Nephron (organoid): ENCODE data around the gene MARVELD1.

Experiments used
- H3K27ac Mint-ChIP-seq, 3 experiments: 2 replicates each; pipeline ENCODE4 v1.8.0; 2020; ENCODE audit warnings: mixed read lengths in 3 of 3, mild to moderate bottlenecking in 2 of 3, moderate library complexity in 1 of 3
- H3K27me3 Mint-ChIP-seq: 2 replicates; pipeline ENCODE4 v1.8.0; 2021; ENCODE audit warnings: low read depth, mild to moderate bottlenecking, moderate library complexity, mixed read lengths
- H3K36me3 Mint-ChIP-seq: 2 replicates; pipeline ENCODE4 v1.8.0; 2020; ENCODE audit warnings: low read depth, mixed read lengths
- H3K4me1 Mint-ChIP-seq: 2 replicates; pipeline ENCODE4 v1.8.0; 2020; ENCODE audit warnings: mixed read lengths
- H3K4me3 Mint-ChIP-seq, 3 experiments: 2 replicates each; pipeline ENCODE4 v1.8.0; 2020; ENCODE audit warnings: mild to moderate bottlenecking in 3 of 3, mixed read lengths in 3 of 3, moderate library complexity in 2 of 3
- H3K9me3 Mint-ChIP-seq: 2 replicates; pipeline ENCODE4 v1.8.0; 2020; ENCODE audit warnings: mixed read lengths
- TF ChIP-seq, protein P1 (sequence below), 3 experiments: fragments of 200-600 bp; sonication (generic); IDR thresholded peaks; one replicate each; pipeline ENCODE4 v1.5.0; 2021; ENCODE audit warnings: antibody characterized with exemption in 3 of 3; ENCODE audit not compliant: unreplicated experiment in 3 of 3

The MARVELD1 gene

DNA sequence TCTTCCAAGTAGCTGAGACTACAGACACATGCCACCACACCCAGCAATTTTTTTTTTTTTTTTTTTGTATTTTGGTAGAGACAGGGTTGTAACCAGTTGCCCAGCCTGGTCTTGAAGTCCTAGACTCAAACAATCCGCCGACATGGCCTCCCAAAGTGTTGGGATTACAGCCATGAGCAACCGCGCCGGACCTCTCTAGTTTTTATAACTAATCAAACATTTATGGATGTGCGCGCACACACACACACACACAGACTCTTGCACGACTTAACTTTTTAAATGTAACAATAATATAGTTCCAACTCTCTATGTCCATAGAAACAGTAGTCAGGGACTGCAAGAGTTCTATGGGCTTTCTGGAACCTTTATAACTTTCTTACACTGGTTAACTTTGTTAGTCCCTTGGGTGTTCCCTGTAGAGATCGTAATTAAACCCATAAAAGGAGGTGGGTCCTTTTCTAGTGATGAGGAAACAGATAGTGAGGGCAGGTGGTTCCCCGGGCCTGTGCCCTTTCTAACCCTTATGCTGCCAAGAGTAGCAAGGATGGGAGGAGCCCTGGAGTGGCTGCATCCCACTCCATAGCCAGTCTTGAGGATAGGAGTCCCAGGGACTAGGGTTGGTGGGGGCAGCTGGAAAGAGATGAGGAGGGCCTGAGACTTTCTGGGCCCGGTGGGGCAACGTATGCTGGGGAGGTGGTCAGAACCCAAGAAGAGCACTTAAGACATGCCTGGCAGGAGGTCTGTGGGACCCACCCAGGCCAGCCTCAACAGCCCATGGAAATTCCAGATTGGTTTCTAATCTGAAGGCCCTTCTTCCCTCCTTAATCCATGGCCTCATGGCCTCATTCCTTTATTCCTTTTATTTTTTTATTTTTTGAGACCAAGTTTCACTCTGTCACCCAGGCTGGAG is 8.6 kb downstream of the MARVELD1 start:
- TF ChIP-seq, protein P1, sequence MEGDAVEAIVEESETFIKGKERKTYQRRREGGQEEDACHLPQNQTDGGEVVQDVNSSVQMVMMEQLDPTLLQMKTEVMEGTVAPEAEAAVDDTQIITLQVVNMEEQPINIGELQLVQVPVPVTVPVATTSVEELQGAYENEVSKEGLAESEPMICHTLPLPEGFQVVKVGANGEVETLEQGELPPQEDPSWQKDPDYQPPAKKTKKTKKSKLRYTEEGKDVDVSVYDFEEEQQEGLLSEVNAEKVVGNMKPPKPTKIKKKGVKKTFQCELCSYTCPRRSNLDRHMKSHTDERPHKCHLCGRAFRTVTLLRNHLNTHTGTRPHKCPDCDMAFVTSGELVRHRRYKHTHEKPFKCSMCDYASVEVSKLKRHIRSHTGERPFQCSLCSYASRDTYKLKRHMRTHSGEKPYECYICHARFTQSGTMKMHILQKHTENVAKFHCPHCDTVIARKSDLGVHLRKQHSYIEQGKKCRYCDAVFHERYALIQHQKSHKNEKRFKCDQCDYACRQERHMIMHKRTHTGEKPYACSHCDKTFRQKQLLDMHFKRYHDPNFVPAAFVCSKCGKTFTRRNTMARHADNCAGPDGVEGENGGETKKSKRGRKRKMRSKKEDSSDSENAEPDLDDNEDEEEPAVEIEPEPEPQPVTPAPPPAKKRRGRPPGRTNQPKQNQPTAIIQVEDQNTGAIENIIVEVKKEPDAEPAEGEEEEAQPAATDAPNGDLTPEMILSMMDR (IDR thresholded peaks at IDR 0.05; ENCODE audit: unreplicated experiment in 3 of 3) = no peak
- Mint-ChIP-seq H3K4me1 (peaks cover 26% of the 10 kb centered on the region), H3K4me3 (no peak overlapping the region), H3K27ac (no peak overlapping the region), H3K27me3 (peaks cover 5% of the 10 kb centered on the region), H3K36me3 (peaks cover 28% of the 10 kb centered on the region), H3K9me3 (no peaks in the 10 kb centered on the region)

DNA sequence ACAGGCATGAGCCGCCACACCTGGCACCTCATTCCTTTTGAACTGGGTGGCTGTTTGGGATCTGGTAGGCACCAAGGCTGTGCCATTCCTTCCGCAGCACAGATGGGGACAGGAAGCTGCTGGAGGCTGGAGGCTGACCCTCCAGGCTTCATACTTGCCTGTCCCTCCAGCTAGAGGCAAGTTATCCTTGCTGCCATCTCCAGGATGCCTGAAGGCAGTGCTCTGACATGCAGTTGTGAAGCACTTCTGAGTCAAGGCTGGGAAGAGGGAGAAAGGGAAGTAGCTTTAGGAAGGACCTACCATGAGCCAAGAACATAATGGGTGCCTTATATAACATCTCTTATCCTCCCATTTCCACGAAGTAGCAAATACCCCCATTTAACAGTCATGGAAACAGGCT is 9.5 kb downstream of the MARVELD1 start:
- Mint-ChIP-seq H3K9me3 (no peaks in the 10 kb centered on the region), H3K27me3 (peaks cover 5% of the 10 kb centered on the region), H3K4me1 (peaks cover 18% of the 10 kb centered on the region), H3K36me3 (peaks cover 23% of the 10 kb centered on the region), H3K27ac (no peak overlapping the region), H3K4me3 (no peak overlapping the region)
- TF ChIP-seq, protein P1 (IDR thresholded peaks at IDR 0.05; ENCODE audit: unreplicated experiment in 3 of 3) = no peak

DNA sequence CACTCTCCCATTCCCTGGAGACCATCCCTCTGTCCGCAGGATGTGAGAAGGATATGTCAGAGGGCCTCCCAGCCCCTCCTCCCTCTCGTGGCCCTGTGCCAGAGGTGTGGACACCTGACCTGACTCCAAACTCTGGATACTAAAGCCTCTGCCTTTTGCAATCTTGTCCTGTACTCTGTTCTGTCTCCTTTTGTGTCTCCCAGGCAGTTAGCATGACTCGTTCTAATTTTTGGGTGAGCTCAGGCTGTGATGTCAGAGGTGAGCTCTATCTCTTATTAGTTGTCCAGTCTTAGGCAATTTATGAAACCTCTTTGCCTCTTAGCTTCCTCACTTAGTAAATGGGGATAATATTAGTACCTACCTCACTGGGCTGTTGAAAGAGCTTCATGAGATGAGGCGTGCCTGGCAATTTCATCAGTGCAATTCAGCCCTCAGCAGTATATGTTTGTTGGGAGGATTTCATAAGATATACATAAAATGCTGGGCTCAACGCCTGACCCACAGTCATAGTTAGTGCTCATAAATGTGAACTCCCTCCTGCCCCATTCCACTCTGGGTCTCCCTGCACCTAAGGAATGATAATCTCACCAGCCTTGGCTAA is 10.9 kb downstream of the MARVELD1 start:
- TF ChIP-seq, protein P1 (IDR thresholded peaks at IDR 0.05; ENCODE audit: unreplicated experiment in 3 of 3) = no peak
- no peak overlapping the region for H3K4me3 Mint-ChIP-seq
- no peaks in the 10 kb centered on the region for H3K9me3 Mint-ChIP-seq
- no peak overlapping the region for H3K27ac Mint-ChIP-seq
- peaks cover 5% of the 10 kb centered on the region for H3K4me1 Mint-ChIP-seq
- peaks cover 13% of the 10 kb centered on the region for H3K36me3 Mint-ChIP-seq
- peaks cover 5% of the 10 kb centered on the region for H3K27me3 Mint-ChIP-seq

DNA sequence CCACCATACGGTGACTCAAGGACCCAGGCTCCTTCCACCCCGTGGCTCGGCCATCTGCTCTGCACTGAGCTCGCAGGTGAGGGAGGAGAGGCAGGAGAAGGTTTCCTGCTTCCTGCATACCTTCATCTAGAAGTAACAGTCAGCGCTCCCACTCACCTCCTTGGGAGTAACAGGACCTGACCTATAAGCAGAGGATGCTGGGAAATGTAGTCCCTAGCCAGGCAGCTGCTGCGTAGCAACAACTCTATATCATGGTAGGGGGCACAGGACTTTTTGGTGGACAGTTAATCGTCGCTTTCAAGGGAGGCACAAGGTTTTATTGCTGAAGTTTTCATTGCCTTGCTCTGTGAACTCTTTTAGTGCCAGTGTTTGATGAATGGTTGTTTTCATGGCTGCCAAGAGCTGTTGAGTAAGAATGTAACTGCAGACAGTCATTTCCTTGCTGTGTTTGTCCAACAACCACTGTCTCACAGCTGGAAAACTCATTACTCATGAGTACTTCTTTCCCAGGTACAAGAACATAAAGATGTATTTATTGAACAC is 13.2 kb downstream of the MARVELD1 start:
- Mint-ChIP-seq H3K27ac (peak overlapping the region; percentile 45 to 81 (median 74)), H3K4me3 (peak overlapping the region in 2 of 3 experiments; percentile 26 to 47), H3K27me3 (peaks cover 5% of the 10 kb centered on the region), H3K36me3 (peaks cover 3% of the 10 kb centered on the region), H3K4me1 (no peaks in the 10 kb centered on the region), H3K9me3 (no peaks in the 10 kb centered on the region)
- TF ChIP-seq, protein P1 (IDR thresholded peaks at IDR 0.05; ENCODE audit: unreplicated experiment in 3 of 3) = no peak

DNA sequence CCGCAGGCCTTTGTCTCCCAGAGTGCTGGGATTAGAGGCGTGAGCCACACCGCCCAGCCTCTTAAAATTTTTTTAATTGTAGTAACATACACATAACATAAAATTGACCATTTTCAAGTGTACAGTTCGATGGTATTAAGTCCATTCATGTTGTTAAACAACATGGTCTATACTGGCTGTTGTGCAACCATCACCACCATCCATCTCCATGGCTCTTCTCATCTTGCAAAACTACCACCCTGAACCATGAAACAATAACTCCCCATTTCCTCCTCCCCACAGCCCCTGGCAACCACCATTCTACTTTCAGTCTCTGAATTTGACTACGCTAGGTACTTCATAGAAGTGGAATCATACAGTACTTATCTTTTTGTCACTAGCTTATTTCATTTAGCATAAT is 15.5 kb downstream of the MARVELD1 start:
- TF ChIP-seq, protein P1 (IDR thresholded peaks at IDR 0.05; ENCODE audit: unreplicated experiment in 3 of 3) = no peak
- Mint-ChIP-seq H3K27ac (no peak overlapping the region), H3K36me3 (no peaks in the 10 kb centered on the region), H3K27me3 (peaks cover 1% of the 10 kb centered on the region), H3K4me3 (no peak overlapping the region), H3K4me1 (no peaks in the 10 kb centered on the region), H3K9me3 (no peaks in the 10 kb centered on the region)
